Body of pancreas (tissue), 4 donors: ENCODE measurements around the gene SKAP2.

Source experiments
- CTCF ChIP-seq, 7 experiments: fragments of 450-650 bp in 4 of 7; fragments of 200-600 bp in 3 of 7; sonication (generic) in 3 of 7; IDR thresholded peaks; one replicate each; pipeline ENCODE4 v1.5.1; 2016 to 2019; ENCODE audit warnings: antibody characterized with exemption in 7 of 7
- POLR2A ChIP-seq, 3 donors: fragments of 450-650 bp; IDR thresholded peaks; one replicate each; pipeline ENCODE4 v1.6.1; 2016; ENCODE audit warnings: antibody characterized with exemption in 3 of 3, mild to moderate bottlenecking in 2 of 3

- no peak for TF ChIP-seq CTCF (IDR thresholded peaks at IDR 0.05)
- no peak for TF ChIP-seq POLR2A (IDR thresholded peaks at IDR 0.05)
These were observed 163.5 kb downstream of the SKAP2 start for GRCh38 chr7:26700893-26701292.
